ENCODE data around the gene SDS.
A peak's percentile ranks its signal among the peaks of the same experiment; 100 is the strongest.
"Not testable (repeated sequence)": the region's sequence is repeated elsewhere in the genome, so short reads cannot be mapped to it uniquely, and the experiment has no call there.

SDS gene

GRCh38 chr12:113364698-113365097 is 39.0 kb downstream of the SDS start:
- TF ChIP-seq CTCF (IDR thresholded peaks at IDR 0.05; ENCODE audit: low read depth, low read length) = no peak
- no peak for DNase-seq (ENCODE audit: low read depth in 2 of 2)

DNA sequence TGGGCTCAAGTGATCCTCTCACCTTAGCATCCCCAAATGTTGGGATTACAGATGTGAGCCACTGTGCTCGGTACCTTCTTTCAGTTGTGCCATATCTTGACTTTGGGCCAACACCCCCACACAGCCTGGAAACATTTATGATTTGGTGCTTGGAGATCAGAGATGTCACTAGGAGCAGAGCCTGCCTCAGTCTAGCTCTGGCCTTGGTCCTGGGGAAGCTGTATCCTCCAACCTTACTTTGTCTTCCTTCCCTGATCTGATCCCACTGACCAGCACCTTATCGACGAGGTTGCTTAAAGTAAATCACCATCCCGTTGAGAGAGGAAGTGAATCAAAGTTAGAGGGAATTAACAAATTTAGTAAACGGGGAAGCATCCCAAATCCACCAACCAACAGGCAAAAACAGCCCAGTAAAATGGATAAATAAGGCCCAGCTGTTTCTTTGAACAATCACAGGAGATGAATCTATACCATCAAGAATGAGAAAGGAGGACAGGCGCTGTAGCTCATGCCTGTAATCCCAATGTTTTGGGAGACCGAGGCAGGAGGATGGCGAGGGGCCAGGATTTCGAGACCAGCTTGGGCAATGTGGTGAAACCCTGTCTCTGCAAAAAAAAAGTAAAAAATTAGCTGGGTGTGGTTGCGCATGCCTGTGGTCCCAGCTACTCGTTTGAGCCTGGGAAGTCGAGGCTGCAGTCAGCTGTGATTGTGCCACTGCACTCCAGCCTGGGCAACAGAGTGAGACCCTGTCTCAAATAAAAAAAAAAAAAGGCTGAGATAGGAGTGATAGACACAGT is 41.9 kb downstream of the SDS start:
- TF ChIP-seq CTCF (IDR thresholded peaks at IDR 0.05; ENCODE audit: low read depth, low read length) = no peak
- no peak overlapping the region for H3K4me3 ChIP-seq (replicated peaks in 1 of 2; ENCODE audit: low read depth in 2 of 2, low read length in 2 of 2)
- DNase-seq (ENCODE audit: low read depth in 2 of 2) = no peak

More at GRCh38 chr12:113364698-113365097, 39.0 kb downstream of the SDS start:
- no peak overlapping the region for H3K4me3 ChIP-seq (replicated peaks in 1 of 2; ENCODE audit: low read depth in 2 of 2, low read length in 2 of 2)

- peak; percentile 16 for TF ChIP-seq CTCF (IDR thresholded peaks at IDR 0.05; ENCODE audit: low read depth, low read length)
- H3K4me3 ChIP-seq (replicated peaks in 1 of 2; ENCODE audit: low read depth in 2 of 2, low read length in 2 of 2) = peak overlapping the region; percentile 93 to 96
- DNase-seq (ENCODE audit: low read depth in 2 of 2) = peak; percentile 12 to 21
These were observed 43.5 kb downstream of the SDS start for GRCh38 chr12:113359939-113360748.

DNA sequence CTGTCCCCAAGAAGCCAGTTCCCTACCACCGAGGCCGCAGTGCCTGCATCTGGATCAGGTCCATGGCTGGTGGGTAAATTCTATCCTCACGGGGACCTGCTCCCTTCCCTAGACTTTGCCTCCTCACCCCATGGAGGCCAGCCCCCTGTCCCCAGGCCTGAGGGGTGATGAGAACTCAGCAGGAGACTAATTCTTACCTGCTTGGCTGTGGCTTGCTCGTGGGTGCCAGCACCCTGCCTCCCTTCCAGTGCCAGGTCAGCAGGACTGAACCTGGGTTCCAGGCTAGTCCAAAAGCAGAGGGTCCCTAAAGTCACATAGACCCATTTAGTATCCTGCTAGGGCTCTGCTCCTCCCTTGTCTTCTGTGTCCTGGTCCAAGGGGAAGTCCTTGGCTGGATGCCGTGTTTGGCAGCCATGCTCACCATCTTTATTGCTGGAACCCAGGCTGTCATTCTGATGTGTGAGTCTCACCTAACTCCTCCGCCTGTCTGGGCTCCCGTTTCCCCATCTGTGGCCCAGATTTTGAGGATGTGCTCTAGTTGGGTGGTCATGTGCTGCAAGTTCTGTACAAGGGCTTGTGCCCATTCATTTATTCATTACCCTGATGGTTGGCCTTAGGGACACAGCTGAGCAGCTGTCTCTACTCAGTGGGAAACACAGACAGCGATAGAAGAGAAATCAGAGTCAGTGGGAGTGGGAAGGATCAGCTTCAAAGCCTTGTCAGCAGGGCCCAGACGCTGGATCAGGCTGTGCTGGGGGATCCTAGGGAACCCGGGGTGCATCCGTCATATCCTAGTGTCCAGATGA is 44.4 kb downstream of the SDS start:
- TF ChIP-seq CTCF (IDR thresholded peaks at IDR 0.05; ENCODE audit: low read depth, low read length) = no peak
- peak; percentile 23 to 43 for DNase-seq (ENCODE audit: low read depth in 2 of 2)
- H3K4me3 ChIP-seq (replicated peaks in 1 of 2; ENCODE audit: low read depth in 2 of 2, low read length in 2 of 2) = peak overlapping the region; percentile 93 to 96

DNA sequence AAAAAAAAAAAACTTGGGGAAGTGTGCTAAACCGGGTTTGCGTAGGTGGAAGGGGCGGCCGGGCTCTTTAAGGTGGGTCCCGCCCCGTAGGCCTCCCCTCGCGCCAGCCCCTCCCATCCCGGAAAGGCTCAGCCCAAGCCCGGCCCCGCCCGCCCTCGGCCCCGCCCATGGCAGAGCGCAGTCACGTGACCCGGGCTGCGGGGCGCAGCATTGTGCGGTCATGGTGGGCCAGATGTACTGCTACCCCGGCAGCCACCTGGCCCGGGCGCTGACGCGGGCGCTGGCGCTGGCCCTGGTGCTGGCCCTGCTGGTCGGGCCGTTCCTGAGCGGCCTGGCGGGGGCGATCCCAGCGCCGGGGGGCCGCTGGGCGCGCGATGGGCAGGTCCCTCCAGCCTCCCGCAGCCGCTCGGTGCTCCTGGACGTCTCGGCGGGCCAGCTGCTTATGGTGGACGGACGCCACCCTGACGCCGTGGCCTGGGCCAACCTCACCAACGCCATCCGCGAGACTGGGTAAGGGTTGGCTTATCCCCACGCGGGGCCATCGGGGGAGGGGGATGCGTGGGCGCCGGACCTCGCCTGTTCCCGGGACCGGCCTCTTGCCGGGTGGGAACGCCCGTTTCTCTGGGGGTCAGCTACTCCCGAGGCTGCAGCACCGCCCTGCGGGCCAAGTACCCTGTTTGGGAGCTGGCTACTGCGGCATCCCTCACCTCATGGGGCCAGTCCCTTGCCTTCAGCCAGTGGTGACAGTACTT is 45.1 kb downstream of the SDS start, which contains the start of gene PLBD2:
Gene PLBD2, plus strand, starts transcription at position 207 of the 752 bp plus-strand sequence. Its CDS starts 14 bp downstream, at position 221.
- H3K4me3 ChIP-seq (replicated peaks in 1 of 2; ENCODE audit: low read depth in 2 of 2, low read length in 2 of 2) = peak within 1 kb of the TSS; percentile 93 to 96
- no peak for TF ChIP-seq CTCF (IDR thresholded peaks at IDR 0.05; ENCODE audit: low read depth, low read length)
- DNase-seq (ENCODE audit: low read depth in 2 of 2) = peak; percentile 93 to 96

GRCh38 chr12:113354192-113354591 is 49.5 kb downstream of the SDS start:
- not testable (repeated sequence) for H3K4me3 ChIP-seq (replicated peaks in 1 of 2; ENCODE audit: low read depth in 2 of 2, low read length in 2 of 2); DNase-seq (ENCODE audit: low read depth in 2 of 2)
